AML-193 (cell line): ENCODE results near the gene MSRB3.
"Not testable (repeated sequence)": the region's sequence is repeated elsewhere in the genome, so short reads cannot be mapped to it uniquely, and the experiment has no call there.

Experiments
- DNase-seq, 2 experiments: peaks; one replicate each; lab custom pipeline; 2025; lab: John Stamatoyannopoulos, UW

MSRB3 gene

DNA sequence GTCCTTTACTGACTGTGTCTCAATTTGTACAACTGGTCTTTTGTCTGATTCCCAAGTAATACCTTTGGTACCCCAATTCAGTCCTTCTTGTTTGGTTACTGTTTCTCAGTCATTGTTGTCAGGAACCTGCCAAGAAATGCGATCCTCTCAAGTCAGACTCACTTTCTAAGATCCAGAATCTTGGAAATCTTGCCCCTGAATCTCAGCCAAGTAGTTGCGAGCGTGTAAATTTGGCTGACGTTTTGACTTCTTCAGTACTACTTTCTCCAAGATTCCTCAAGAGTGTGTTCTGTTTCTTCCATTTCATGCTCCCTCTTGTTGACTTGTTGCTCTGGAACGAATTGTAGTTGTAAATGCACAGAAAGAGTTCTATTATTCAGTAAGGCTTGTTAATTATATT lies 114.0 kb downstream of the MSRB3 start:
- no peak for DNase-seq

DNA sequence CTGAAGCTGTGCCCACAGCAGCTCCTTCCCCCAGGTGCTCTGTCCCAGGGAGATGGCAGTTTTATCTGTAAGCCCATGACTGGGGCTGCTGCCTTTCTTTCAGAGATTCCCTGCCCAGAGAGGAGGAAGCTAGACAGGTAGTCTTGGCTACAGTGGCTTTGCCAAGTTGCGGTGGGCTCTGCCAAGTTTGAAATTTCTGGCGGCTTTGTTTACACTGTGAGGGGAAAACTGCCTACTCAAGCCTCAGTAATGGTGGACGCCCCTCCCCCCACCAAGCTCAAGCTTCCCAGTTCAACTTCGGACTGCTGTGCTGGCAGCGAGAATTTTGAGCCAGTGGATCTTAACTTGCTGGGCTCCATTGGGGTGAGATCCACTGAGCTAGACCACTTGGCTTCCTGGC lies 124.7 kb downstream of the MSRB3 start:
- DNase-seq: no peak

DNA sequence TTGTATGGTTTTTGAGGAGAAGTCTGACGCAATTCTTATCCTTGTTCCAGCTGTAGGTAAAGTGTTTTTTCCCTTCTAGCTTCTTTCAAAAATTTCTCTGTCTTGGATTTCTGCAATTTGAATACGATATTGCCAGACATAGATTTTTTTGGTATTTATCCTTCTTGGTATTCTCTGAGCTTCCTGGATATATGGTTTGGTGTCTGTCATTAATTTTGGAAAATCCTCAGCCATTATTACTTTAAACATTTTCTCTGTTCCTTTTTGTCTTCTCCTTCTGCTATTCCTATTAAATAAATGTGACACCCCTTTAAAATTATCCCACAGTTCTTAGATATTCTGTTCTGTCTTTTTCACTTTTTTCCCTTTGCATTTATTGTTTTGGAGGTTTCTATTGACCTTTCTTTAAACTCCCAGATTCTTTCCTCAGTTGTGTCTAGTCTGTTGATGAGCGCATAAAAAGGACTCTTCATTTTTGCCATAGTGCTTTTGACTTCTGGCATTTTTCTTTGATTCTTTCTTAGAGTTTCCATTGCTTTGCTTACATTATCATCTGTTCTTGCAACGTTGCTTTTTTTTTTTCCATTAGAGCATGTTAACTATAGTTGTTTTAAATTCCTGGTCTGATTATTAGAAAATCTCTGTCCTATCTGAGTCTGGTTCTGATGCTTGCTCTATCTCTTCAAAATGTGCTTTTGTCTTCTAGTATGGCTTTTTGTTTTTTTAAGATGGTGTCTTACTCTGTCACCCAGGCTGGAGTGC lies 129.1 kb downstream of the MSRB3 start:
- no peak for DNase-seq

DNA sequence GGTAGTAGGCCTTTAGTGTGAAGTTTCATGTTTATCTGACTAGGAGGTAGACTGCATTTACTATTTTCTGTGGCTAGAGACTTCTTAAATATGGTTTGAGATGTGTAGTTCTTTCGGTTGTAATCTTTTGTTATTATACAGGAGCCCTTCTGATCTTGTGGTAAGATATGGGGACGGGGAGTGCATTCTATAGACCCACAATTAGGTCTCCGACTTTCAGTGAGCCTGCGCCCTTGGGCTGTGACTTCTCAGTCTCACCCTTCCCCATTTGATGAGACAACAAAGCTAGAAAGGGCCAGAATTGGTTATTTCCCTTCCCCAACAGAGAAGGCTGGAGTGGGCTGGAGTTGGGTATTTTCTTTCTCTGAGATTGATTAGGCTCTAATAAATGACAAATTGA lies 130.0 kb downstream of the MSRB3 start:
- no peak for DNase-seq

DNA sequence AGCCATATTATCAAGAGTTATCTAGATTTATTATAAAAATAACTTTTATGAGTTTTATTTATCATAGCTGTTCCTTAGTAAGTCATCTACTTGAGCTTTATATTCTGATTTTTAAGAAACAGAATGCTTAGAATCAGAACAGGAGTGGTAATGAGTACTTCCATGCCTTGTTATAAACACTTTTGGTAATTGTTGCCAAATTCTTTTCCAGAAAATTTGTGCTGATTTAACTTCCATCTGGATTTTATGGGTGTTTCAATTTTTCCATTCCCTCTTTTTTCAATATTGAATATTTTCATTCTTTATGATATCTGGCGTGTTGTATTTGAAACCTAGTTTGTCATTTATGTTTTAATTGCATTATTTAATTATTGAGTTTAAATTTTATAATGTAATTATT lies 131.2 kb downstream of the MSRB3 start:
- no peak for DNase-seq

DNA sequence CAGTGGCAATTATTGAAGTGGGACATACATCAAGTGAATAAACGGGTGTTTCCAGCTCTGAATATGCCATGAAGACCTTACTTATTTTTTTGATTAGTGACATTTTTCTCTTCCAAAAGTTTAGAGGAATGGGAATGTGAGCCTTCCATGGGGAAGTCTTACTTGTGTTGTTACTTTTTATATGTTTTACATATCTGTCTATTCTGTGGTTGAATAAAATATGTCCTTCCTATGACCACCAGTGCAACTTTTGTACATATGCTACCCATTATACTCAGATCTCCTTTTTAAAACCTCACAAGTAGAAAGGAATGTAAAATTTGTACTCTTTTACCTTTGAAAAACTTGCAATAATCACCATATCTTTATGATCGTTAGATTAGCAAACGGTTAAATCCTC lies 132.7 kb downstream of the MSRB3 start:
- no peak for DNase-seq

DNA sequence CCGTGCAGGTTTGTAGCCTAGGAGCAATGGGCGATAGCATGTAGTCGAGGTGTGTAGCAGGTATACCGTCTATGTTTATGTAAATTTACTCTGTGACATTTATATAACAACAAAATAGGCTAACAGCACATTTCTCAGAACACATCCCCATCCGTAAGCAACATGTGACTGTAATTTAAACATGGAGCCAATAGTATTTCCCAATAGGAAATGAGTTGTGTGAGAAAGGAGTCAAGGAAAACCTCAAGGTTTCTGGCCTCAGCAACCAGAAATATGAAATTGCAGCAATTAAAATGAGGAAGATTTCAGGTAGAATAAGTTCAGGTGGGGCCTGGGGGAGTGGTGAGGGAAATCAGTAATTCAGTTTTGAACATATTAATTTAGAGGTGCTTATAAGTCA lies 136.0 kb downstream of the MSRB3 start:
- DNase-seq: no peak

DNA sequence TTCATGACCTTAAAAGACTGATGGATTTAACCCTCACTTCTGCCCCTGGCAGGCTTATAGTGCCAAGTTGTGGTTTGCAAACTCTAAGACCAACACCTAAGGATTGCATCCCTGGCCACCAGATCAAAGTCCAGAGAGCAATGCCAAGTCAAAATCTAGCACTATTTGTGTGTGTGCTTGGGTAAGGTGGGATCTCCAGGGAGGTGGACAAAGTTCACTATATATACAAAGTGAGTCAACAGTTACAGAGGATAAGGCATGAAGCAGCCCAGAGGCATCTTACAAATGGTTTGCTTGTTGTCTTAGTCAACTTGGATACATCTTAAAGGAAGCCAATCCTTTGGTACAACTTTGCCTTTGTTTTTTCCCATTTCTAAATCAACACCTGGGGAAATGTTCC lies 137.3 kb downstream of the MSRB3 start:
- DNase-seq: no peak

DNA sequence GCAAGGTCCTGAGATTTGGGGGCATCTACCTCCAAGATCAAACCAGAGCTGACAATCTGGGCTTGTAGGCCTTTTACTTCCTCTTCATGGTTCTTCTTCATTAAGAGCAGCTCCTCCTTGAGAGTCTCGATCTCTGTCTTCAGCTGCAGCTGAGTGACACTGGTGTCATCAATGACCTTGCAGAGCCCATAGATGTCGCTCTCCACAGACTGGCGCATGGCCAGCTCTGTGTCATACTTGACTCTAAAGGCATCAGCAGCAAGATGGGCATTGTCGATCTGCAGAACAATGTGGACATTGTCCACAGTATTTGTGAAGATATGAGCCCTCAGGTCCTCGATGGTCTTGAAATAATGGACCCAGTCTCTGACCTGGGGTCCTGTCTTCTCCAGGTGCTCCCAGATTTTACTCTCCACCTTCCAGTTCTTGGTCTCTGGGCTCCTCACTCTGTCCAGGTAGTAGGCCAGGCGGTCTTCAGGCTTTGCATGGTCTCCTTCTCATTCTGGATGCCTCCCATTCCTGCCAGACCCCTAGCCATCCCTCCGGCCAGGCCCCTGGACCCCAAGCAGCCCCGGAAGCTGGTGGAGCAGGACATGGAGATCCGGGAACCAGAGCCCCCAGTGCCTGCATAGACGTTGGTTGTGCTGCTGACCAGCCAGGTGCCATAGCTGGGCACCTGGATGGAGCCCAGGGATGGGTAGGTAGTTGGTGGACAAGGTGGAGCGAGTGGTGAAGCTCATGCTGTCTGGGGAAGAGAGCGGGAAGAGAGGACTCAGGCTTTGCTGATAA lies 141.0 kb downstream of the MSRB3 start:
- DNase-seq: no peak

DNA sequence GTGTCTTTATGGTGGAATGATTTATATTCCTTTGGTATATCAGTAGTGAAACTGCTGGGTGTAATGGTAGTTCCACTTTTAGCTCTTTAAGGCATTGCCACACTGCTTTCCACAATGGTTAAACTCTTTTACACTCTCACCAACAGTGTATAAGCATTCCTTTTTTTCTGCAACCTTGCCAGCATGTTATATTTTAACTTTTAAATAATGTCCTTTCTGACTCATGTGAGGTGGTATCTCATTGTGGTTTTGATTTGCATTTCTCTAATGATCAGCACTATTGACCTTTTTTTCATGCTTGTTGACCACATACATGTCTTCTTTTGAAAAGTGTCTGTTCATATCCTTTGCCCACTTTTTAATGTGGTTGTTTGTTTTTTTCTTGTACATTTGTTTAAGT lies 142.5 kb downstream of the MSRB3 start:
- no peak for DNase-seq

DNA sequence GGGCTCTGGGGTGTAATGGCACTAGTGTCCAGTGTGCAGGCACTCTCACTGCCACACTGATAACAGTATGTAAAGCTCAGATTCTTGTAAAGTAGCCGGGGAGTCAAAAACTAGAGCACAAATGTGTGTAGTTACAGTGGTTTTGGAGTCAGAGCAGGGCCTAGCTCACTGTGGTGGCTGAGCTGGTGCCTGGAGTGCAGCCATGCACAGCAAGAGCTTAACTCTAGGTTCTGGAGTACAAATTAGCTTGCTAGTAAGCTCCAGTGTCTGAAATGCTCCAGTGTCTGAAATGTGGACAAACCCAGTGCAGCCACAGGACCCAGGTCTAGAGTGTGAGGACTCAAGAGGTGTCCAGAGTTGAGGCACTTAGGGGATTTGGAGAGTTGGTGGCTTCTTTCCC lies 149.2 kb downstream of the MSRB3 start:
- DNase-seq: no peak

DNA sequence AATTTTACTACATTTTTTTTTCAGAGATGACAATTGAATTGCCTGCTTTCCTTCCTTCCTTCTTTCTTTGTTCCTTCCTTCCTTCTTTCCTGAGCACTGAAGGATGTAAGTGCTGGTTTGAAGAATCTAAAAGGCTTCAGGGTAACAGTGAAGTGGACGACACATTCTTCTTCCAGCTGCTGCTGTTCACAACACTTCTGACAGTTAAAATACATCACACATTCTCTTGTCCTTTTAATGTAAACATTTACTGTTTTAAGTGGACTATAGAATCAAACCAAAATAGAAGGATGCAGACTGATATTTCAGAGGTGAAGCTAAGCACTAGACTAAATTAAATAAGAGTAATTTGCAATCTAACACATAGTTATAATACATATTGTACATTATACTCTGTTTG lies 151.5 kb downstream of the MSRB3 start:
- no peak for DNase-seq

DNA sequence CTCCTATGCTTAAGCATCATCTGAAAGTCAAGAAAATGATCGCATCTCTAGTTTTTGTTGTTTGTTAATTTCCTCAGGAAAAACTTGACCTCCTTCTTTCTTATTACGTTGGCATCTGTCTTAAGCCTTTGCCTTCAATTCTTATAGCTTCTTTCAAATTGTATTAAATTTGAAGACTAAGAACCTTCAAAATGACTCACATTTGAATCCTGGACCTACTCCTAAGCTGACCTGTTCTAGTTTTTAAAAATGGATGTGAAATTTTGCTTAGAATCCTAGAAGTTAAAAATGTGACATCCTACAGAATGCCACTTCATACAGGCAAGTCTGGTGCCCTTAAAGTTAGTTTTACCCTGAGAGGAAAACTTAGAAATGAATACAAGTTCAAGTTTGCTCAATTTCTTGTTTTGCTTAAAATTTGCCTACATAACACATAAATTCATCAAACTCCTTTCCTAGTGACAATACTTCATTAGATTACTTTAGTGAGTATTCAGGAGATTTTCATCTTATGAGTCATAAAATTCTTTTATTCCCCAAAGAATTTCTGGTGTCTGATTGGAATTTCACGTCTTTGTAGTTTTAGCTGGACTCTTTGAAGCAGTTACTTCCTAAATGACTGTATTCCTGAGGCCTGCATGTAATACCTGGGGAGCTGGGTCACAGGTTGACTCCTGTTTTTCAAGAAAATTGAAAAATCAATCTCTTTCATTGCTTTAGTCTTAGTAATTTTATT lies 152.3 kb downstream of the MSRB3 start:
- no peak for DNase-seq

DNA sequence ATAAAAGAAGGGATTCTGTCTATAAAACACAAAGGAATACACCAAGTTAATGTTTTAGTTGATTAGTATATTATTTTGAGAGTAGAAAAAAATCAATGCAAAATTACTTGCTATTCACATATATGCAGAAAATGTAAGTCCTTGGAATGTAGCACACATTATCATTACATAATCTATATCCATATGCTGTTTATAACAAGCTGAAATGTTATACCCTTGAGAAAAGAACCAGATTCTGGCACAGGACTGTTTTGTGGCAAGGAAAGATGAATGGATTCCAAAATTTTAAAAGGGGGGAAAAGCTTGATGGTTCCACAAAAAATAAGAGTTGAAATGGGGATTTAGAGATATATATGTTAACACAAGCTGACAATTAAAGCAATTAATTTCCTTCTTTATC lies 153.6 kb downstream of the MSRB3 start:
- no peak for DNase-seq

DNA sequence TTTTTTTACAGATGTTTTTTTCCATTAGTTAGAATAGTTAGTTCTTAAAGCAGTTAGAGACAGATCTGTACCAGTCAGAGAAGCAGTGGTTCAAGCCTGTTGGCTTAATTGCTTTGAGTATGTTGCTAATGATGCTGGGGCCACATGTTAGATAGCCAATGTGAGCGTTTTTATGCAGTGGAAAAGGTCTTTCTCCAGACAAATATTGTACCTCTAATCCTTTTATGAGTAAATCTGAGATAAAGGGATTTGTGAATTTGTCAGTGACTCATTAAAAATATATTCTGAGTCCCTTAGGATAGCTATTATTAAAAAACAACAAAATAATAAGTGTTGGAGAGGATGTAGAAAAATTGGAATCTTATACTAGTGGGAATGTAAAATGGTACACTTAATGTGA lies 154.2 kb downstream of the MSRB3 start:
- DNase-seq: no peak

DNA sequence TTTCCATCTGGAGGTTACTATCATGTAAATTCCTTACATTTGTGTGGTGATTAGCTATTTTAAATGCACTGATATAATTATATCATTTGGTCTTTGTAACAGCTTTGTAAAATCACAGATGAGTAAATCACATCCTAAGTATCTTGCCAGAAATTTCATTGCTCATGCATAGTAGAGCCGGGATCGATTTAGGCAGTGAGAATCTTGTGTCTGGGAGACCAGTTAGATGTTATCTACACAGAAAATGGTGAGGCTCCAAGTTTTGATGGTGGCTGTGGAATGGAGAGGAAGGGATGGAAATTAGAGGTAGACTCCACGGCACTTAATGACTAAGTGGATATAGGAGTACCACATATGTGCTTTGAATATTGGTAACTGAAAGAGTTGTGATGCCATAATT lies 156.3 kb downstream of the MSRB3 start:
- DNase-seq: no peak

DNA sequence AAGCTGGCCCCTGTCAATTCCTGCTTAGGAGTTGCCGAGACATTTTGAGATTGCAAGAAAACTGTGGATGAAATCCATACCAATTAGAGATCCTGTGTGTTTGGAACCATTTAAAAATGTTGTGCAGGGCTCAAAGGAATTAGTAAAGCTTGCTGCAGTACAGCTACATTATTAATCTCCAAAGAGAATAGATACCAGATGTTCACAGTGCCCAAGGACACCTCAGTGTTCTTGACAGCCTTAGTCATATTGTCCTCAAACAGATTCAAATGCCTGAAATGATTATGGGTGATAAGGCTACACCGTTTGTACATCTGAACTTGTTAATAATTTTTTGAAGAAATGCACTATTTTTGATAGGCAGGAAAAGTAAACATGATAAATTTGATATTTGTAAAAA lies 164.6 kb downstream of the MSRB3 start:
- DNase-seq: no peak

DNA sequence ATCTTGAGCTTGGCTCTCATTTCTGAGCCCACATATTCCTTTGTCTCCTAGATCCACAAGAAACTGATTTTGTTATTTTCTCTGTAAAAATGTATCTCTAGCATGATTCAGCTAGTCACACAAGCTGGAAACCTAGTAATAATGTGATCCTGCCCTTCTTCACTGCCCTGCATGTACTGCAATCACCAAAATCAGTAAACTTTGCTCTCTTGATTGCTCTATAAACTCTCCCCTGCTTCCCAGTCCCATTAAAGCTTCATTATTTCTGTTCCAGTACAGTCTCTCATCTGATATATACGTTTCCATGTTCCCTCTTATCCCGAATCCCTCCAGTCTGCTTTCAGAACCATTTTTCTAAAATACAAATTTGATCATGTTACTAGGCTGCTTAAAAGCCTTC lies 166.5 kb downstream of the MSRB3 start:
- no peak for DNase-seq

DNA sequence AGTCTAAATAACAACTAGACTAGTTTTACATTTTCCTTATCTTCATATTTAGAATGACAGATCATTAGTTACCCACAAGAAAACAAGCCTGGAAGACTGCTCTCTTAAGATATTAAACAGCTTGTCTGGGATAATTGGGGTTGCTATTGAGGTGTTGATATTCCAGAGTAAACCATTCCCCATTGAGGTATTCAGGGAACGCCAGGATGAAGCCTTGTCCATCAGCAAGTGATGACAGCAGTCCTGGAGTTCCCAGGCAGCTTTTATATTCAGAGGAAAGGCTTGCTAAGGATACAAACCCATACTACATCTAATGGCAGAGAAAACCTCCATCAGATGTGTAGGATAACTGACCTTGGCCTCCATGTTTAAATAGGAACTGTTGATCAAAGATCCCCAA lies 168.4 kb downstream of the MSRB3 start:
- no peak for DNase-seq

DNA sequence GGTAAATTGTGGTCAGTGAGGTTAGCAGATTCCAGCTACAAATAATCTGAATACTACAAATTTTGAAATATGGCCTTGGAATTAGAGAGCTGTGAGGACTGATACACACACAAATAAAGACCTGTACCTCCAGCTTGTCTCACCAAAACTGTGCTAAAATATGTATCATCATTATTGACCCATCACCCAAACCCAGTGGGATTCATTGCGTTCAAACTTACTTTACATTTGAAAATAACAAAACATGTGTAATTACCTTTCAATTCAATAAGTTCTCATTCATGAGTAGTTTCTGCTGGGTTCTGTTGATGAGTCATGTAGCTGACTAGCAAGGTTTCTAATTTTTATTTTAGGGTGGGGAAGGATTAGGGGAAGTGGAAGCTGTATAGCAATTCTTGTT lies 170.9 kb downstream of the MSRB3 start:
- no peak for DNase-seq

DNA sequence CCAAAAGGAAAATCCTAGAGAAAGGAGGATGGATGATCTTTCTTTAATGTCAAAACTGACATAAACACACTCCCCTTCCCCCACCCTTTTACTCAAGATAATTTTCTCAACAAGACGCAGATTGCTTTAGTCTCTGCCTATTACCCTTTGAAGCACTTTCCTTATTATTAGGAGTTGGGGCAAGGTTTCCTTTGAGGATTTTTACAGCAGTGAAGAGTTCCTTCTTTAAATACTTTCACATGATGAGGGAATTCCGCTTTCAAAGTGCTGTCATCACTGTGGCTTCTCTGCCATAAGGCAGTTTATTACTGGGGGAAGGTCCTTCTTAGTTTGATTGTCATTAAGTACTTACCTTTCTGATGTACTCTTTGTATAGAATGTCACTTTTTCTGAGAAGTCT lies 172.1 kb downstream of the MSRB3 start:
- no peak for DNase-seq

DNA sequence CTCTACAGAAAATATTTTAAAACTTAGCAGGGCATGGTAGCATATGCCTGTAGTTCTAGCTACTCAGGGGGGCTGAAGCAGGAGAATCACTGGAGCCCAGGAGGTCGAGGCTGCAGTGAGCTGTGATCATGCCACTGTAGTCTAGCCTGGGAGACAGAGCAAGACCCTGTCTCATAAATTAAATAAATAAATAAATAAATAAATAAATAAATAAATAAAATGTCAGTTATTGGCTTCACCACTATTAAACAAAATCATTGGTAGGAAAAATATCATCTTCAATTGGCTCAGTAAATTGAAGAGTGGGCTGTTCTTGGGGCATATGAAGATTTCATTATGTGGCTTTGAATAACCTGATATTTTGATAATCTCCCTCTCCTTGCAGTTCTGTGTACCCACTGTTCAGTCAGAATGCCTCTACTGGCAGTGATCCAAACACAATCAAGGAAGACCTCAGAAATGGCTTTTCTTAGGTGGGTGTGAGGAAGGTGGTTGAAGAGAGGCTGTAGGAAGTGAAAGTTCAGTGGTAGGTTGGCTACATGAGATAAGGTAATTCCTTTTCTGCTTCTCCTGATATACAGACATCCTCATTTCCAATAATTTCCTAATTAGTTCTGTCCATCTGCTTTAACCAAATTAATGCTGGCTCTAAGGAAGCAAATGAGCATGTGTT lies 175.8 kb downstream of the MSRB3 start:
- no peak for DNase-seq

DNA sequence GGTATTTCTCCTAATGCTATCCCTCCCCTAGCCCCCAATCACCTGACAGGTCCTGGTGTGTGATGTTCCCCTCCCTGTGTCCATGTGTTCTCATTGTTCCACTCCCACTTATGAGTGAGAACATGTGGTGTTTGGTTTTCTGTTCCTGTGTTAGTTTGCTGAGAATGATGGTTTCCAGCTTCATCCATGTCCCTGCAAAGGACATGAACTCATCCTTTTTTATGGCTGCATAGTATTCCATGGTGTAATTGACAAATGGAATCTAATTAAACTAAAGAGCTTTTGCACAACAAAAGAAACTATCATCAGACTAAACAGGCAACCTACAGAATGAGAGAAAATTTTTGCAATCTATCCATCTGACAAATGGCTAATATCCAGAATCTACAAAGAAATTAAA lies 178.9 kb downstream of the MSRB3 start:
- DNase-seq: not testable (repeated sequence)
